GM18517 (cell line): ENCODE measurements around the gene COX6B2.

Experiments
- ATAC-seq: cut with Tn5 transposase; IDR thresholded peaks from one replicate; pipeline ENCODE4 v1.9.1; 2021; ENCODE audit warnings: mild to moderate bottlenecking, moderate library complexity; ENCODE audit not compliant: unreplicated experiment

COX6B2 gene

DNA sequence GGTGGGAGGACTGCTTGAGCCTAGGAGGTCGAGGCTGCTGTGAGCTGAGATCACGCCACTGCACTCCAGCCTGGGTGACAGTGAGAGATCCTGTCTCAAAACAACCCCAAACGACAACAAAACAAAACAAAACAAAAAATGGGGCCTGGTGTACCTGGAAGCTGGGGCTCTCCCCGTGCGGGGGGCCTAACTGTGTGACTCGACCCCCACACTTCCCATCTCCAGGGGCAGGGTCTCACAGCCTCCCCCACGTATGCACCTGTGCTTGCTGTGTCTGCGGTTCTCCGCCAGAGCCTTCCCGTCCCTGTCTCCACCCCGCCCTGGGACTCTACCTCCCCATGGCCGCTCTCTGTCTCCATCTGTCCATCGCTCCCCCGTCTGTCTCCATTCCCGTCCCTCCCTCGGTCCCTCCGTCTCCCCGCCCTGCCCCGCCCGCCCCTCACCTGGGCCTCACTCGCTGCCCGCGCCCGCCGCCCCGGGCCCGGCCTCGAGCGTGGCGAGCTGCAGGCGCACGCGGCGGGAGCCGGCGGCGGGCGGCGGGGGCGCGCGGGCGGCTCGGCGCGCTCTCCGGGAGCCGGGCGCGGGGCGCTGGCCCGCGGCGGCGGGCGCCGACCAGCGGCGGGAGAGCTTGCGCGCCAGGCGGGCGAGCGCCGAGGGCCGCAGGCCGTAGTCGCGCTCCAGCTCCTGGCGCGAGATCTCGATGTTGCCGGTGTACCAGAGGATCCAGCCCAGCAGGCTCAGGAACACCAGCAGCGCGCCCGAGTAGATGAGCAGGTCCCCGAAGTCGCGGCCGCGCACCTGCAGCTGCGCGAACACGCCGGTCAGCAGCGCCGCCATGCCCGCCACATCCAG, 29.0 kb upstream of the COX6B2 start:
- ATAC-seq = no peak

DNA sequence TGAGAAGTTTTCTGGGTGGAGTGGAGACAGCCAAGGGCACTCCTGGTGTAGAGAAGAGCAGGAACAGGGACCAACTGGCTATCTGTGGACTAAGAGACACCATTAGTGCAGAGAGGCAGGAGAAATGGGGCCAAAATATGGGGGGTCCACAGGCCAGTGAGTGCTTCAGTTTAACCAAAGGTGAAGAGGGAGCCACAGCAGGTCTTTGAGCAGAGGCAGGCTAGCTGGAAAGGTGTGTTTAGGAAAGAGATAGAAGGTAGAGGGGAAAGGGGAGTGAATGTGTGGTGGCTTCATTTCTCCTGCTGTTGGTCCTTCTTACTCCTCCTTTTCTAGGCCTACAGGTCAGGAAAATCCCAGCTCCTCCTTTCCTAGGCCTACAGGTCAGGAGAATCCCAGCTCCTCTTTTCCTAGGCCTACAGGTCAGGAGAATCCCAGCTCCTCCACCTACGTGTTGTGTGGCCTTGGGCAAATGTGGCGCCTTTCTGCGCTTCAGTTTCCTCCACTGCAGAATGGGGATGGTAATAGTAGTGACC, 28.1 kb upstream of the COX6B2 start:
- no peak for ATAC-seq

DNA sequence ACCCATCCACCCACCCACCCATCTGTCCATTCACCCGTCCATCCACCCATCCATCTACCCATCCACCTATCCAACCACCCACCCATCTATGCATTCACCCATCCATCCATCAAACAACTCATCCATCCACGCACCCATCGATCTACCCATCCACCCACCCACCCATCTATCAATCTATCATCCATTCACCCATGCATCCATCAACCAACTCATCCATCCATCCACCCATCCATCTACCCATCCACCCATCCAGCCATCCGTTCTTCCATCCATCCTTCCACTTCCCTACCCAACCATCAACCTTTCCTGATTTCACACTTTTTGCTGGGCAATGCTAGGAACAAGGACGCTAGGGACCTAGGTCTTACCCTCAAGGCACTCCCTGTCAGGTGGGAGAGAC, 27.5 kb upstream of the COX6B2 start:
- ATAC-seq = no peak

DNA sequence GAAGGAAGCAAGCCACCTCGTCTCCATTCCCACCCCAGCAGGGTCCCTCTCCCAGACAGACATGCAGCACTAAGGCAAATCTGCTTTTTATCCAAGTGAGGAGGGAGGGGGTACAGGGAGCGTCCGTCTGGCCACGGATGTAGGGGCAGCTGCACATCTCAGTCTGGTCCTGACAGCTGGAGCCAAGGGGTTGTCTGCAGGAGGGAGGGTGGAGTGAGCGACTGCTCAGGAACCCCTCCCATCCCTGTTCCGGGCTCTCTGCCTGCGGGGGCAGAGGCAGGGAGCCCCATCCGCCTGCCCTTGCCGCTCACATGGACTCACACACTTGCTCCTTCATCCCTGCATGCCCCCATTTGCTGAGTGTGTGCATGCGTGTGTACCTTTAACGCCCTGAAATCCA, 24.7 kb upstream of the COX6B2 start:
- no peak for ATAC-seq

DNA sequence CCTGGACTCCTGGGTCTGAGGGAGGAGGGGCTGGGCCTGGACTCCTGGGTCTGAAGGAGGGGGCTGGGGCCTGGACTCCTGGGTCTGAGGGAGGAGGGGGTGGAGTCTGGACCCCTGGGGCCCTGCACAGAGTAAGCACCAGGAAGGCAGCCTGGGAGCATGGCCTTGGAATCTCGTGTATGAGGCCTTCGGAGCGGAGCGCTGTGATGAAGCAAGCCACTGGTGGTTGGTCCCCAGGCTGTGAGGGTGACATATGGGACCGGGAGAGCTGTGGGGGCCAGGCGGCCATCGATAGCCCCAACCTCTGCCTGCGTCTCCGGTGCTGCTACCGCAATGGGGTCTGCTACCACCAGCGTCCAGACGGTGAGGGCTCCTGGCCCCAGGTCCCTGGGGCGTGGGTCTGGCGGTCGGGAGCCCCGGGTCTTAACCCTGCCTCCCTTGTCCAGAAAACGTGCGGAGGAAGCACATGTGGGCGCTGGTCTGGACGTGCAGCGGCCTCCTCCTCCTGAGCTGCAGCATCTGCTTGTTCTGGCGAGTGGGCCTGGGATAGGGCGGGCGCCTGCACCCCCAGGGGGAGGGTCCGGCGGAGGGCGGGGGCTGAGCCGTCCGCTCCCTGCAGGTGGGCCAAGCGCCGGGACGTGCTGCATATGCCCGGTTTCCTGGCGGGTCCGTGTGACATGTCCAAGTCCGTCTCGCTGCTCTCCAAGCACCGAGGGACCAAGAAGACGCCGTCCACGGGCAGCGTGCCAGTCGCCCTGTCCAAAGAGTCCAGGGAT, 23.0 kb upstream of the COX6B2 start:
- no peak for ATAC-seq

DNA sequence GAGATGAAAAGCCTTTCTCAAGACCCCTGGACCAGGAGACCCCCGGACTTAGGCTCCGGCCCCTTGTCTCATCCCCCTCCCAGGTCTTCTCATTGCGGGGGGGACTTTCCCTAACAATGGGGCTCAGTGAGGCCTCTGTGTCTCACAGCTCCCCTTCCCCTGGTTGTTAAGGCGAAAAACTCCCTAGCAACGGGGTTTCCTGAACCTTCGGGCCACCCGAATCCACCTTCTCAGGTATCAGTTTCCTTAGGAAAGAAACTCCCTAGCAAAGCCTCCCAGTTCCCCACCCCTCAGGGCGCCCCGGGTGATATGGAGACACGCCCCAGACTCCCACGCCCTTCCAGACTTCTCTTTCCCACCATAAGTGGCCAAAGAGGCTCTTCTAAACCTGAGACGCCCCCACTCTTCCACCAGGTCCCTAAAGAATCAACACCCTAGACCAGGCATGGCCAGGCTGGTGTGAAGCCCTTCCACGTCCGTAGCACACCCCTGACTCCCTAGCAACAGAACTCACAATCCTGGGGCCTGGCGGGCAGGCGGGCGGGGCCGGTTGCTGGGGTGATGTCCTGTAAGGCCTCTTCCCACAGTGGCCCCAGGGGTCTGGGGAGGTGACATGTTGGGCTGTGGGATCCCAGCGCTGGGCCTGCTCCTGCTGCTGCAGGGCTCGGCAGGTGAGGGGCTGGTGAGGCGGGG, 21.9 kb upstream of the COX6B2 start, which contains the start of gene TMEM190:
Gene TMEM190, plus strand, starts transcription at position 586 of the 693 bp plus-strand sequence. Its CDS starts 28 bp downstream, at position 614.
- ATAC-seq = no peak

DNA sequence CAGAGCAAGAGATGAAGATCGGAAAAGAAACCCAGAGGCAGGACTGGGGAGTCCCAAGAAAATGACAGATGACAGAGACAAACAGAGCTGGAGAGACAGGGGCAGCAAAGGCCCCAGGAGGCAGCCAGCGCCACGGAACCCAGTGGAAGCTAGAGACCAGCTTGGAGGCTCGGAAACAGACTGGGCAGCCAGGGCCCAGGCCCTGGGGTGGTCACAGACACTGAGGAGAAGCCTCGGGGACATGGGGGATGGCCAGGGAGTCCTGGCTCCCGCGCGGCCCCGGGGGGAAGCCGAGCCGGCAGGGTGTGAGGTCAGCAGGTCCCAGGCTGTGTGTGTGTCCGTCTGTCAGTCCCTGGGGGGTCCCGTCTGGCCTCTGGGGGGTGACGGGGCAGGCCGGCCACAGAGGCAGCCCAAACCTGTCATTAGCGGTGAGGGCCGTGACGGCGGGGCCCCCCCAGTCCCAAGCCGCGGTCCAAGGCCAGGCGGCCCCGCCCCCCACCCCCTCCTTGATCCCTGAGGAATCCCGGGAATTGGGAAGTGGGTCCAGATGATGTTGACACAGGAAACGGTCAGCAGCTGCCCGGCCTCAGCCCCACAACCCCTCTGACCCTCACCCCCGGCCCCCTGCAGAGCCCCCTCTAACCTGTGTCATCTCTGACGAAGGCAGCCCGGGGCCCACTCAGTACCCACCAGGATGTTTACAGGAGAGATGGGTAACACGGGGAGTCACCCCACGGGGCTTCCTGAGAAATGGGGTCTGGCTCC, 19.7 kb upstream of the COX6B2 start:
- ATAC-seq = no peak

DNA sequence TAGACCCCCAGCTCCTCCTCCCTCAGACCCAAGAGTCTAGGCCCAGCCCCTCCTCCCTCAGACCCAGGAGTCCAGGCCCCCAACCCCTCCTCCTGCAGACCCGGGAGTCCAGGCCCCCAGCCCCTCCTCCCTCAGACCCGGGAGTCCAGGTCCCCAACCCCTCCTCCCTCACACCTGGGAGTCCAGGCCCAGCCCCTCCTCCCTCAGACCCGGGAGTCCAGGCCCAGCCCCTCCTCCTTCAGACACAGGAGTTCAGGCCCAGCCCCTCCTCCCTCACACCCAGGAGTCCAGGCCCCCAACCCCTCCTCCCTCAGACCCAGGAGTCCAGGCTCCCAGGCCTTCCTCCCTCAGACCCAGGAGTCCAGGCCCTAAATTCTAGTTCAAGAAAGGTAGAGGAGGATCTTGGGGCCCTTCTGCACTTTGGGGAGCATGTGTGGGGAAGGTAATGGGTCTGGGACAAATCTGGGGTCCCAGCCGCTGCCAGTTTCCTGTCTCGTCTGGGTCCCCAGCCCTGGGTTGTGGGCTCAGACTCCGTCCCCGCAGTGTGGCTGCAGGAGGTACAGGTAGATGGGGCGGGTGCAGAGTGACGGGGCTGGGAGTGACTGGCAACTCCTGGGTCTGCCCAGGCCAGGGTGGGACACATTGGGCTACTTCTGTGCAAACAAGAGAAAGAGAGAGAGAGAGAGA, 18.9 kb upstream of the COX6B2 start:
- no peak for ATAC-seq

DNA sequence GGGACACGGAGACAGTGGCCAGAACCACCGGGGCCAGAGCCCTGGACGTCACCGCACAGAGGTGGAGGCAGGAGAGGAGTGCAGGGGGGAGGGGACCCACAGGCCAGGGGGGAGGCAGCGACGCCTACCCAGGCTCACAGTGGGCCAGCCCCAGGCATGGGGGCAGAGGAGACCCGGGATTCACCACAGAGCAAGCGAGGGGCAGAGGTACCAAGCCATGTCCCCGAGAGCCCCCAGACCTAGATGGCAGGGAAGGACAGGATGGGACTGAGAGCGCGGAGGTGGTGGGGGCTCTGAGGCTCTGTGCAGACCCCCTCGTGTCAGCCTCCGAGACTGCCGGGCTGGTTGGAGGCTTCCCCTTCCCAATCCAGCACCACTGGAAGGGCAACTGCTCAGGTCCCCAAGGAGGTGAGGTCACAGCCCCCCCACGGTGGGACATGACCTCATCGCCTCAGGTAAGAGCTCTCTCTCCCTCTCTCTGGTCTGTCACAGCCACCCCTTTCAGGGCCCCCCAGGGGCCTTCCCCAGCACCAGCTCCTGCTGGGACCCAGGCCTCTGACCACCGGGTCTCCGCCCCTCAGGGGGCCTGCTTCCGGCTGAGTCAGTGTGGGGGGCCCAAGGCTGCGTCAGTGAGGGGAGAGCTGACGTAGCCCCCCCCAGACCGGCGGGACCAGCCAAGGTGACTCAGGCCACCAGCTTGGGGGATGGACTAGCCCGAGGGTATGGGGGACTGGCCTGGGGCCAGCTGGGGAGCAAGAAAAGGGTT, 18.0 kb upstream of the COX6B2 start:
- ATAC-seq = no peak

DNA sequence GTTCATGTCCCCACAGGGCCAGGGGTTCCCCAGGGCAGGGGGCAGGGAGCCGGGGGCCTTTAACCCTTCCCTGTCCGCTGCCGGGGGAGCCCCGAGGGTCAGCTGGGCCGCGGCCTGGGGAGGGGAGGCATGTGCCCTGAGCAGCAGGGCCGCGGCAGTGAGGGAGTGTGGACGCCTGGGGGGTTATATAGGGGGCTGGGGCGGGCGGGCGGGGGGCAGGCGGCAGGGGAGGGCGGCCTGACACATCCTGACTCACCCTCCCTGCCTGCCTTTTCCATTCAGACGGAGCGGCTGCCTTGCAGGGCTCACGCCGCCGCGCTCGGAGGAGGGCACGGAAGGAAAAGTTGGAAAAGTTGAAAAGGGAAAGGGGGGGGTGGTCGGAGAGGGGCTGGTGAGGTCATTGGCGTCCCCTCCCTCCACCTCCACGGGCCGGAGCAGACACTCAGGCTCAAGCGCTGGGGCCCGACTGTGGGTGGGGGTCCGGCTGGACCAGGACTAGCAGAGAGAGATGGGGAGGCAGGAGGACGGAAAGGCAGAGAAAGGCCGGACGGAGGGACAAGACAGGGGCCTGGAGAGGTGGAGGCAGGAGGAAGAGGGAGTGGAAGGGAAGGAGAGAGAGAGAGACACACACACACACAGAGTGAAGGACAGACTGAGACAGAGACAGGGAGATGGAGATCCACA, 15.9 kb upstream of the COX6B2 start, which contains the start of gene IL11:
Gene IL11, minus strand, starts transcription at position 159 of the 684 bp plus-strand sequence. Its CDS starts 153 bp downstream, at position 6.
- no peak for ATAC-seq

DNA sequence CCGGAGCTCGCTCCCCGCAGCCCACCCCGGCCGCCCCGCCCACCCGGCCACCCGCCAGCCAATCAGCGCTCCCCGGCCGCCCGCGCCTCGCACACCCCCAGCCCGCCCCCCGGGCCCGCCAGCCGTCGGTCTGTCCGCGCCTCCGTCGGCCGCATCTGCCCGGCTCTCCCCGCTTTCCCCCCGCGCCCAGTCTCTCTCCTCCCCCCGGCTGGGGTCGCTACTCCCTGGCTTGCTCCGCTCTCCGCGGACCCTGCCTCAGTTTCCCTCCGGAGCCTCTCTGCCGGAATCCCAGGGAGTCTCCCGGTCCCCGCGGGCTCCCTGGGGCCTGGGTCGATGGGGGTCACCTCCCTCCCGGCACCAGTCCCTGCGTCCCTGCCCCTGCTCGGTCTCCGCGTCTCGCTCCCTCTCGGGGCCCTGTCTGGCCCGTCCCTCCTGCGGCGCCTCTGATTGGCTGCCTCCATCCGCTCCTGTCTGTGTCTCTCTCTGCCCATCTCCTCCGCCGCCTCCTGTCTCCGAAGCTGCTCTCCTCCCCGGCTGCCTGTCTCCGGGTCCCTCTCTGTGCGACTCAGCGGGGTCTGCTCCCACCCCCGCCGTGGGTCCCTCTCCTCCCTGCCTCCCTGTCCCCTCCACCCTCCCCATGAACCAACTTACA, 15.3 kb upstream of the COX6B2 start:
- no peak for ATAC-seq

DNA sequence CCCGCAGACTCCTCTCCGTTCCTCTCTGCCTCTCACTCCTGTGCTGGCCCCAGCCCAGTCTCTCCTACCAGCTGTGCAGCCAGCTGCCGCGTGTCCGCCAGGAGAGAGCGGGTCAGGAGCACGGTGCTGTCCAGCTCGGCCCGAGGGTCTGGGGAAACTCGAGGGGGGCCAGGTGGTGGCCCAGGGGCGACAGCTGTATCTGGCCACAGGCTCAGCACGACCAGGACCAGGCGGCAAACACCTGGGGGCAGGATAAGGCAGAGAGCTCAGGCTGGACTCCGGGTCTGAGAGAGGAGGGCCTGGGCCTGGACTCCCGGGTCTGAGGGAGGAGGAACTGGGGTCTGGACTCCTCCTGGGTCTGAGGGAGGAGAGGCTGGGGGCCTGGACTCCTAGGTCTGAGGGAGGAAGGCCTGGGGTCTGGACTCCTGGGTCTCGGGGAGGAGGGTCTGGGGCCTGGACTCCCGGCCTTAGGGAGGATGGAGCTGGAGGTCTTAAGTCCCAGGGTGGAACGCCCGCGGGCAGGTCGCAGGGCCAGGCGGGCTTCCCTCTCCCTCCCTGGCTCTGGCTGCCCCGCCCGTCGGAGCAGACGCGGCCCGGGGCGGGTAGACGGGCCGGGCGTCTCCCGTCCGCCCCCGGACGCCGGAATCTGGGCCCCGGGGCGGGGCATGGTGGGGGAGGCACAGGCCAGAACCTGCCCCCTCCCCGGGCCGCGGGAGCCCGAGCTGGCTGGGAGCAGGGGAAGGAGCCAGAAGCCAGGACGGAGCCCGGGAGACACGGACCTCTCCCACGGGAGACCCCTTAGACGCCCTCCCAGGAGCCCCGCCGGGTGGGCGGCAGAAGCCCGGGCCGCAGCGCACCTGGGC, 14.4 kb upstream of the COX6B2 start:
- ATAC-seq = no peak

DNA sequence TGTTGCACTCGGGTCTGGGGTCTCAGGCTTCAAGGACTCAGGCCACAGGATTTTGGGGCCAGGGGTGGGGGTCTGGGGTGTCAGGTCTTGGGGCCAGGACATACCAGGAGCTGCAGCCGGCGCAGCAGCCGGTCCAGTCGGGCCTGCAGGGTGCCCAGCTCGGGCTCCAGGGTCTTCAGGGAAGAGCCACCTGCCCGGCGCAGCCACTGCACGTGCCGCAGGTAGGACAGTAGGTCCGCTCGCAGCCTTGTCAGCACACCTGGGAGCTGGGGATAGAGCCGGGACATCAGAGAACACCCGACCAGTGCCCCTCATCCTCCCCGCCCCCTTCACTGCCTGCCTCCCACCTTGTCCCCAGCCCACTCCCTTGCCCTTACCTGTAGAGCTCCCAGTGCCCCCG, 13.6 kb upstream of the COX6B2 start:
- ATAC-seq = no peak

DNA sequence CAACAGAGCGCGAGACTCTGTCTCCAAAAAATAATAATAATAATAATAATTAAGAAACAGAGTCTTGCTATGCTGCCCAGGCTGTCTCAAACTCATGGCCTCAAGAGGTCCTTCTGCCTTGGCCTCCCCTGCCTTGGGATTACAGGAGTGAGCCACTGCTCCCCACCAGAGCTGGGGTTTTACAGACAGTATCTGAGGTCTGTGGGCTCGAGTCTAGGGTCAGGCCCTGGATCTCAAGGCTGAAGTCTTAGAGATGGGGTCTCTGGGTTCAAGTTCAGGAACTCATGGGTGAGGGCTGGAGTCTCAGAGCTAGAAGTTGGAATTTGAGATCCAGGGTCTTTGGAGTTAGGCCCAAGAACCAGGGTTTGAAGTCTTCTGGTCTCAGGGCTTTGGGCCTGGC, 12.3 kb upstream of the COX6B2 start:
- no peak for ATAC-seq

DNA sequence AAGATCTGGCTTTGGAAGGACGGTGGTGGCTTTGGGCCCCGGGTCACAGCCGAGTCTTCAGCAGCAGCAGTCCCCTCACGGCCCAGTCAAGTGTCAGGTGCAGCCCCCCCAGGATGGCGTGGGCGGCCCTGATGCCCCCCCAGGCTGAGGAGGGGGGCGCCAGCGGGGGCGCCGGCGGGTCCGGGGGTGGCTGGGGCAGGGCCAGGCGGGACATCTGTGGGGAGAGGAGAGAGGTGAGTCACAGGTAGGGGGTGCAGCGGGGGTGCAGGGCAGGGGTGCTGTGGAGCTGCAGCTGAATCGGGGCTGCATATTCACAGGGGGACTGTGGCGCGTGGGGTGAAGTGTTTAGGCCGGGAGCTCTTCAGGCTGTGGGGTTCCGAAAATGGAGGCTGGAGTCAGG, 11.4 kb upstream of the COX6B2 start:
- ATAC-seq = no peak

DNA sequence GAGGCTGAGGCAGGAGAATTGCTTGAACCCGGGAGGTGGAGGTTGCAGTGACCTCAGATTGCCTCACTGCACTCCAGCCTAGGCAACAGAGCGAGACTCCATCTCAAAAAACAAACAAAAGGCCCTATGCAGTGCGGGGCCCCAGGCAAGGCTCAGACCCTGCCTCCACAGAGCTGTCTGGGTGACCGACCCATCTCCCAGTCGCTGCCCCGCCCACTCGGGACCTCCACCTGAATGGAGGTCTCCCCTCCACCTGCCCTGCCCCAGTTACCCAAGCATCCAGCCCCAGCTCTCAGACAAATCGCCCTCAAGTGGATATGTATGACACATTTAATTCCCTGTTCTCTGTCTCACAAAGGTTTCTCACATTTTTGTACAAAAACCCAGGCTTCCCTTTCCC, 10.7 kb upstream of the COX6B2 start:
- ATAC-seq = no peak
